ENCODE data around the gene GNAO1. TPM values are rescaled to one million over a fixed set of nuclear protein-coding genes. Genes with fewer than 3 reads are reported as not detected.

The GNAO1 gene
- polyA plus RNA-seq: 1 to 10 TPM; 1.1 to 5.4 (median 1.4) TPM

- peak within 1 kb of the TSS; percentile 0 for H3K27ac ChIP-seq (ENCODE audit: low read depth, low read length)
- WGBS, 3 donors: 0 to 1% (median 1%) methylated on average over 44 to 89 of the region's 91 CpGs
Measured at GRCh38 chr16:56191156-56191815, at the start of gene GNAO1. GNAO1 (plus strand) TSS chr16:56191489; CDS start chr16:56192236, 747 bp downstream.

DNA sequence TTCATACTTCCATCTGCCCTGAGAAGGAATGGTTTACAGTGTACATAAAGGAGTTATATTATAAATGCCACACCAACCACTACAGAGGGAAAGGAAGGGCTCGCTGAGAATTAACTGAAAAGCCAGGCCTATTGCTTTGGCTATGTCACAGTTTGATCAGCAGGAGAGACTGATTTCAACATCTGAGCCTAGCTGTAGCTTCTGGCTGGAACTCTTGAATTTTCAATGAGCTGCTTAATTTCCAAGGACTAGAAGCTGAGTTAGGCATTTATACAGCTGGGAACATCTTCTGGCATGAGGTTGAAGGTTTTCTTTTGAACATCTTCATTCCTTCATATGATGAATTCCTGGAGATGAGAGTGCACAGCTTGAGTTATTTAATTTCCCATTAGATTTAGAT lies 47.6 kb upstream of the GNAO1 start:
- no peak overlapping the region for H3K27ac ChIP-seq (ENCODE audit: low read depth, low read length)
- 0 to 29% (median 26%) methylated on average over 1 of the region's 1 CpG for WGBS, 3 donors

DNA sequence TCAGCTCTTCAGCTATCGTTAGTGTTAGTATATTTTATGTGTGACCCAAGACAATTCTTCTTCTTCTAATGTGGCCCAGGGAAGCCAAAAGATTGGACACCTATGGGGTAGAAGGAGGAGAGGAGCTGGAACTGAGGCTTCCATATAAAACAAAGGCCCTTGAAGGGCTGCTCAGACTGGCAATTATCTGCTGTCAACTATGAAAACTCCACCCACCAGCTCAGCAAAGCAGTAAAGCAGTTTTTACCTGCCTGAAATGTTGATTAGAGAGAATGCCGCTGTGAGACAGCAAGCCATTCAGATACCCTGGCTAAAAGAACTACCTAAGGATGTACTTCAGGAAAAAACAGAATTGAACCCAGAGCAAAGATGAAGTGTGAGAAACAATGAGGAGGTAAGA lies 45.9 kb upstream of the GNAO1 start:
- no peak overlapping the region for H3K27ac ChIP-seq (ENCODE audit: low read depth, low read length)
- WGBS, 3 donors: 55 to 83% (median 79%) methylated on average over 2 of the region's 2 CpGs

- no peak overlapping the region for H3K27ac ChIP-seq (ENCODE audit: low read depth, low read length)
- 65 to 84% (median 80%) methylated on average over 2 of the region's 2 CpGs for WGBS, 3 donors
Measured at GRCh38 chr16:56151621-56152020, 39.7 kb upstream of the GNAO1 start.

DNA sequence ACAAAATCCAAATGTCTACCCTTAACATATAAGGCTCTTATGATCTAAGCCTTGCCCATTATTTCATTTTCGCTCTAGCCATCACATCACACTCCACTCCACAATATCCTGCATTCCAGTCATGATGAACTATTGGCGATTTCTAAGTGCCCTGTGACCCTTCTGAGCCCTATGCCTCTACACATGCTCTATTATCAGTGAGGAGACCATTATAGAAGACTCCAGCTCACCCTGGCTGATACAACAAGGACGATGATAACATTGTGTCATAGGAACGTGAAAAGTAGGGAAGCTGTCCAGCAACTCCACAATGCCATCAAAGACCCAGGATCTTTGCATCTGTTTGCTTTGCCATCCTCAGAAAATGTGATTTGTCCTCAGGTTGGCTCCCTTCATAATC lies 29.6 kb upstream of the GNAO1 start:
- no peak overlapping the region for H3K27ac ChIP-seq (ENCODE audit: low read depth, low read length)
- 58 to 85% (median 81%) methylated on average over 4 of the region's 4 CpGs for WGBS, 3 donors

DNA sequence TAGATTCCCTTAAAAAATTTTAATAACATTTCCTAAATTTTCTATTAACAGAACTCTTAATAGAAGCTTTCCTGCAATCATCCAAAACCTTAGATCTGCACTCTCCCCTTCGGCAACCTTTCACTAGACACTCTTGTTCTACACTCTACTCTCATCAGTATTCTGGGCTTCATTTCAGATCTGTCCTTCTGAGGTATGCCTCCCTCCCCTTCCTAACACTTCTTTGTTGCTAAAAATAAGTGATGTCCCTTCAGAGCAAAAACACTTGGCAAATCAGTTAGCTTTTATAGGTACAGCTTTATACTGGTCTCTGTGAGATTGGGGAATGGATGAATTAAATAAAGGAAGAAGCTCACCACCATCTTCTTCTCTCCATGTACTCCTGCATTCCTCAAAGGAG lies 28.2 kb upstream of the GNAO1 start:
- no peak overlapping the region for H3K27ac ChIP-seq (ENCODE audit: low read depth, low read length)
- 77 to 90% (median 84%) methylated on average over 1 of the region's 1 CpG for WGBS, 3 donors

DNA sequence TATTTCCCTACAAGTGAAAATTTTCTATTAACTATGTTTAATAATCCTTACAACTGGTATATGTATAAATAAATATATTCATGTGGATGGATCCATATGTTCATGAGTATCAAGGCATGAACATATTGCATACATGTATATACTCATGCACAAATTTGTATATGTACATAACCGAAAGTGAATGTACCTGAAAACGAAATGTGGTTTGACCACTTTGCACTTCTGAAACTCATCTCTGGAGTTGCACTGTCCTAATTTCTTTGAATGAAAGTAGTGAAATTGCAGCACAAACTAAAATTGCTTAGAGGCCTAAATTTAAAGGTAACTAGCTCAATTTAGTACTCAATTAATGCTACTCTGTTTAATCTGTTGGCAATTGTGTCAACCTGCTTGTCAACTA lies 27.4 kb upstream of the GNAO1 start:
- WGBS, 3 donors: 86 to 88% (median 87%) methylated on average over 2 of the region's 2 CpGs
- H3K27ac ChIP-seq (ENCODE audit: low read depth, low read length): no peak overlapping the region

GRCh38 chr16:56164636-56165035 lies 26.7 kb upstream of the GNAO1 start:
- H3K27ac ChIP-seq (ENCODE audit: low read depth, low read length): no peak overlapping the region

DNA sequence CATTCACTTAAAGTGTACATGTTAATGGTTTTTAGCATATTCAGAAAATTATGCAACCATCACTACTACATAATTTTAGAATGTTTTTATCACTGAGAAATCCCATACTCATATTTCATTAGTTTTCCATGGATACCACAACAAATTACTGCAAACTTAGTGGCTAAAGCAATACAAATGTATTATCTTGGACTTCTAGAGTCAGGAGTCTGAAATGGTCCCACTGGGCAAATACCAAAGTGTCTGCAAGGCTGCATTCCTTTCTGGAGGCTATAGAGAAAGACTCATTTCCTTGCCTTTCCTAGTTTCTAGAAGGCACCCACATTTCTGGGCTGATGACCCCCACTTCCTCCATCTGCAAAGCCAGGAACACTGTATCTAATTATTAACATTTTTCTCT lies 16.9 kb upstream of the GNAO1 start:
- H3K27ac ChIP-seq (ENCODE audit: low read depth, low read length): no peak overlapping the region

GRCh38 chr16:56181401-56181800 lies 9.9 kb upstream of the GNAO1 start:
- H3K27ac ChIP-seq (ENCODE audit: low read depth, low read length): no peak overlapping the region

DNA sequence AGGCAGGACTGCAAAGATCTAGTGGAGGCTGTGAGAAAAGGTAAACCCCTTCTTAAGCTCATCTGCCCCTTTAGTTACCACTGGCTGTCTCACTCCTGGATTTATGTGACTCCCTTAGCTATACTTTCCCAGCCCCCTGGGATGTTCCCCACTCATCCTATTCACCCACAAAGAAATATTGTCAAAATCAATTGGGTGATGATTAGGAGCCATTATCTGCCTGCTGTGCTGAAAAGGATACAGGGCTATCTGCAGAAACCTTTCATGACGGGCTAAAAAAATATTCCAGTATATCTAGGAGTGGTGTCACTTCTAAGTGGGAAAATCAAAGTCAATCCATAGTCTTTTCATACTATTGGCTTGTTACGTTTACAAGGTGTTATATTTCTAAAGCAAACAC lies 8.0 kb upstream of the GNAO1 start:
- 63 to 89% (median 89%) methylated on average over 2 of the region's 2 CpGs for WGBS, 3 donors
- no peak overlapping the region for H3K27ac ChIP-seq (ENCODE audit: low read depth, low read length)

DNA sequence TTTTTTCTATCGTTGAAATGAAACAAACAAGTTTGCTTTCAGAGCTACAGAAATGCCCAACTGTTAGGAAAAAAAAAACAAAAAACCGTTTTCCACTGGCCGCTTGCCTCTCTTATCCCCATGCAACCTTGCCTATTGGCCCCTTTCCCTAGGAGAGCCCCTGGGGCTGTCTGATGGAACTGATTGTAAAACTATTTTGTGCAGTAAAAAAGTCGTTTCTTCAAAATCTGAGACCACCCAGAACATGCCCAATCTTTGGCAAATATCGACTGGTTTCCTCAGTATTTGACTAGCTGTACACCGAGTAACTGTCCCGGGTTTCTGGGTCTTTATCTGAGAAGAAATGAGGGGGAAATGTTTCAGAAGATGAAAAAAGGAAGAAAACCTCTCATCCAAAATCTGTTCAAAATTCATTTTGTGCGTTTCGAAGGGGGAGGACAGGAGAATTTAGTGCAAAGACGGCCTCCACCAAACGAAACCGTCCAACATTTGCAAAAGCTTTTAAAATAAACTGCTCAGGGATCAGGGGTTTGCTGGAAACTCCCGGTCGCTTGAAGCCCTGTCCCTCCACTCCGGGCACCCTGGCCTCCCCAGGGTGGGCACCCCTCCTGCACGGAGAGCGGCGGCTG lies 1.1 kb upstream of the GNAO1 start:
- WGBS, 3 donors: 7 to 11% (median 10%) methylated on average over 18 of the region's 18 CpGs
- peak overlapping the region; percentile 0 for H3K27ac ChIP-seq (ENCODE audit: low read depth, low read length)

GRCh38 chr16:56190677-56191155 lies 573 bp upstream of the GNAO1 start:
- H3K27ac ChIP-seq (ENCODE audit: low read depth, low read length): no peak overlapping the region
- 1 to 3% (median 2%) methylated on average over 25 to 50 of the region's 50 CpGs for WGBS, 3 donors

GRCh38 chr16:56191835-56192634 lies 746 bp downstream of the GNAO1 start:
- WGBS, 3 donors: 1 to 2% (median 2%) methylated on average over 44 to 46 of the region's 46 CpGs
- H3K27ac ChIP-seq (ENCODE audit: low read depth, low read length): no peak overlapping the region

DNA sequence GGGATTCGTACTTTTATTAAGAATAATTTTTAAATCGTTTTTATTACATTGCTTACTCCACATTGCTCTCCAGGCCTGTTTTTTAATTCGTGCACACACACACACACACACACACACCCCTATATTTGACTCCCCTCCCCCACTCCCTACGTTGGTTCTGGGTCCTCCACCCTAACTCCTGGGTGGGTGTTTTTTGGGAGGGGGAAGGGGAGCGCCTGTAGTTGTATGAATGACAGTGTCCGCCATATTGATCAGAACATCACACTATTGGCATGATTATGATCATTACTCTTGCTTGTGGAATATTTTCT lies 1.3 kb downstream of the GNAO1 start:
- no peak overlapping the region for H3K27ac ChIP-seq (ENCODE audit: low read depth, low read length)
- WGBS, 3 donors: 14 to 22% (median 22%) methylated on average over 6 of the region's 6 CpGs

GRCh38 chr16:56192986-56193945 lies 2.0 kb downstream of the GNAO1 start:
- WGBS, 3 donors: 15 to 34% (median 24%) methylated on average over 33 of the region's 33 CpGs
- no peak overlapping the region for H3K27ac ChIP-seq (ENCODE audit: low read depth, low read length)

DNA sequence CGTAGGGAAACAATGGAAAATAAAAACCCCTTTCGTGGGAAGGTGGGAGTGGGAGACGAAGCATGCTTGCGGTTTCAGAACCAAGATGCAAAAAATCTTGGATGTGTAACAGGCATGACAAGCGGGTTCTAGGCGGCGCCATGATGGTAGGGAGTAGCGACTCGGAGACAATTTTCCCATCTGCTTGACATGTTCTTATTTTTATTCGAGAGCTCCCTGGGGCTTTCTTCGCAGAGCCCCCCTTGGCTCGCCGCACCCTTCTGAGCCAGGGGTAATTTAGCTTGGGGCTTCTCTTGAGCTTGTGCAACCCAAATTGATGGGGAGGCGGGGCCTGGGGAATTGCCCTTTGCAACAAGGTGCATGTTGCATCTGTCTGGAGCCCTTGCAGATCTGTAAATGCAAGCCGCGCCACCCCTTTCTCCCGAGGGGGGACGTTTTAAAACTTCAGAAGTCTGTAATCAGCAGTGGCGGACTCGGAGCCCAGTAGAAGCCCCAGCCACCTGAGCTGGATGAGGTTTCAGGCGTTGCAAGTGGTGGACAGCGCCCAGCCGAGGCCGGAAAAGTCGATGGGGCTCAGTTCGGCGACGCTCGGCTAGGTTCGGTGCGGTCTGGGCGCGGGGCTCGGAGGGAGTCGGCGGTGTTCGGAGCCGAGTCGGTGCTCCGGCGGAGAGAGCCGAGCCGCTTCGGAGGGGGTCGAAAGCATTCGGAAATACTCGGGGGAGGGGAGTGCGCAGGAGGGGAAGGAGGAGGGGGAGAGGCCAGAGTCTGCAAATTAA lies 2.9 kb downstream of the GNAO1 start:
- 4 to 5% (median 5%) methylated on average over 48 of the region's 48 CpGs for WGBS, 3 donors
- no peak overlapping the region for H3K27ac ChIP-seq (ENCODE audit: low read depth, low read length)

DNA sequence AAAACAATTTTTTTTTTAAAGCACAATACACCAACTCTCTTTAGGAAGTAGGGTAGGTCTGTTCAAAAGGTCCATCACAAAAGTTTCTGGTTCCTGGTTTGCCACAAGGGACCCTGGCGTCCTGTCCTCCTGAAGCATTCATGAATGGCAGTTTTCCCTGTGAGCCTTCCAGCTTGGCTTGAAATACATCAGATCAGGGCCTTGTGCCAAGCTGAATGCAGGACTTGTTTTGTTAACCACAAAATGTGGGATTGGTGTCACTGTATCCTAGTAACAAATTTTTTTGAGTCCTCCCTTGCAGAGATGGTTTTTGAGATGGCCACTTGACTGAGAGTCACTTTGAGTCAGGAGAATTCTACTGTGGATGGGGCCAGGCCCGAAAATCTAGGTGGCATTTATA lies 3.9 kb downstream of the GNAO1 start:
- no peak overlapping the region for H3K27ac ChIP-seq (ENCODE audit: low read depth, low read length)
- WGBS, 3 donors: 35 to 59% (median 38%) methylated on average over 2 of the region's 2 CpGs

All from adipose tissue (tissue), 3 donors.